ENCODE measurements around the gene PDGFC. TPM values are rescaled to one million over a fixed set of nuclear protein-coding genes. Genes with fewer than 3 reads are reported as not detected.

Gene PDGFC
- polyA plus RNA-seq, 3 donors = 2.5 to 5.0 (median 4.9) TPM

- Histone ChIP-seq H3K4me3 (replicated peaks in 1 of 3; ENCODE audit: low read depth in 2 of 3, low read length in 3 of 3) (no peak overlapping the region), H3K4me2 (replicated peaks; ENCODE audit: extremely low read depth, low read length, poor library complexity, severe bottlenecking) (no peak overlapping the region), H3K27ac (ENCODE audit: low read depth in 1 of 2, low read length in 2 of 2) (no peak overlapping the region), H3K4me1 (ENCODE audit: control insufficient read depth in 1 of 2, insufficient read depth in 2 of 2, low read length in 2 of 2) (no peaks in the 10 kb centered on the region), H4K20me1 (ENCODE audit: insufficient read depth, low read length) (no peaks in the 10 kb centered on the region), H2AFZ (ENCODE audit: insufficient read depth, low read depth, low read length, poor library complexity, severe bottlenecking) (no peak overlapping the region), H3K27me3 (ENCODE audit: control insufficient read depth in 2 of 2, insufficient read depth in 2 of 2, low read length in 2 of 2) (no peaks in the 10 kb centered on the region), H3K9me3 (replicated peaks in 1 of 2; ENCODE audit: control insufficient read depth in 1 of 2, insufficient read depth in 1 of 2, low read length in 2 of 2) (no peaks in the 10 kb centered on the region), H3K36me3 (replicated peaks in 1 of 2; ENCODE audit: control insufficient read depth in 1 of 2, insufficient read depth in 2 of 2, low read length in 2 of 2) (no peaks in the 10 kb centered on the region), H3K9ac (ENCODE audit: insufficient read depth, low read length, poor library complexity, severe bottlenecking) (no peak overlapping the region), H3K79me2 (ENCODE audit: insufficient read depth, low read length) (no peaks in the 10 kb centered on the region)
- TF ChIP-seq CTCF (IDR thresholded peaks at IDR 0.05) = no peak
- 100% methylated on average over 1 of the region's 3 CpGs for WGBS (ENCODE audit: insufficient coverage)
- intact Hi-C loops (cut with micrococcal nuclease) = no loop called here
- H3K27ac Mint-ChIP-seq = no peak overlapping the region
- H3K27me3 Mint-ChIP-seq (ENCODE audit: low read depth in 3 of 3) = peaks cover 0 to 1% (median 0%) of the 10 kb centered on the region in 3 donors
- no peak overlapping the region for H3K4me3 Mint-ChIP-seq
- no peaks in the 10 kb centered on the region for H3K4me1 Mint-ChIP-seq
- DNase-seq = no peak
- peaks cover 0 to 5% (median 0%) of the 10 kb centered on the region in 7 donors for H3K9me3 Mint-ChIP-seq
- H3K36me3 Mint-ChIP-seq = no peaks in the 10 kb centered on the region
Observed at GRCh38 chr4:156981262-156981769, 9.7 kb upstream of the PDGFC start.

GRCh38 chr4:156977435-156978160, 6.0 kb upstream of the PDGFC start:
- Histone ChIP-seq H3K27me3 (ENCODE audit: control insufficient read depth in 2 of 2, insufficient read depth in 2 of 2, low read length in 2 of 2) (no peaks in the 10 kb centered on the region), H3K4me2 (replicated peaks; ENCODE audit: extremely low read depth, low read length, poor library complexity, severe bottlenecking) (no peak overlapping the region), H3K36me3 (replicated peaks in 1 of 2; ENCODE audit: control insufficient read depth in 1 of 2, insufficient read depth in 2 of 2, low read length in 2 of 2) (no peaks in the 10 kb centered on the region), H3K9ac (ENCODE audit: insufficient read depth, low read length, poor library complexity, severe bottlenecking) (no peak overlapping the region), H3K4me1 (ENCODE audit: control insufficient read depth in 1 of 2, insufficient read depth in 2 of 2, low read length in 2 of 2) (peaks cover 2 to 3% of the 10 kb centered on the region in 2 donors), H3K4me3 (replicated peaks in 1 of 3; ENCODE audit: low read depth in 2 of 3, low read length in 3 of 3) (no peak overlapping the region), H3K79me2 (ENCODE audit: insufficient read depth, low read length) (no peaks in the 10 kb centered on the region), H4K20me1 (ENCODE audit: insufficient read depth, low read length) (no peaks in the 10 kb centered on the region), H3K9me3 (replicated peaks in 1 of 2; ENCODE audit: control insufficient read depth in 1 of 2, insufficient read depth in 1 of 2, low read length in 2 of 2) (no peaks in the 10 kb centered on the region), H2AFZ (ENCODE audit: insufficient read depth, low read depth, low read length, poor library complexity, severe bottlenecking) (no peak overlapping the region), H3K27ac (ENCODE audit: low read depth in 1 of 2, low read length in 2 of 2) (no peak overlapping the region)
- Mint-ChIP-seq H3K4me3 (no peak overlapping the region), H3K9me3 (no peaks in the 10 kb centered on the region), H3K36me3 (no peaks in the 10 kb centered on the region), H3K27ac (no peak overlapping the region), H3K27me3 (ENCODE audit: low read depth in 3 of 3) (peaks cover 0 to 2% (median 0%) of the 10 kb centered on the region in 3 donors), H3K4me1 (peaks cover 6% of the 10 kb centered on the region)
- no peak for TF ChIP-seq CTCF (IDR thresholded peaks at IDR 0.05)
- intact Hi-C loops (cut with micrococcal nuclease) = loop anchor here in 1 of 2 donors (10.0 kb wide), 1 partner anchor 1013 kb away; no protein-coding TSS in a partner anchor
- no peak for DNase-seq
- WGBS (ENCODE audit: insufficient coverage) = 75% methylated on average over 6 of the region's 6 CpGs

Data from CD14-positive monocyte (primary cell).